Muscle layer of duodenum (tissue), 2 donors: Measurements from ENCODE around the gene NAPG.
A peak's percentile ranks its signal among the peaks of the same experiment; 100 is the strongest.
"Not testable (repeated sequence)": the region's sequence is repeated elsewhere in the genome, so short reads cannot be mapped to it uniquely, and the experiment has no call there.

Experiments
- H3K27ac ChIP-seq: one replicate; pipeline ENCODE4 v1.7.0; 2013; ENCODE audit warnings: mild to moderate bottlenecking, low read length
- H3K27me3 ChIP-seq: one replicate; pipeline ENCODE4 v1.7.0; 2013; ENCODE audit warnings: low read depth, mild to moderate bottlenecking, control low read depth, low read length
- H3K36me3 ChIP-seq, 2 donors: one replicate each; pipeline ENCODE4 v1.7.0; 2013; ENCODE audit warnings: low read length in 2 of 2, control low read depth in 1 of 2, mild to moderate bottlenecking in 1 of 2; ENCODE audit not compliant: insufficient read depth in 2 of 2, control insufficient read depth in 1 of 2
- H3K4me1 ChIP-seq, 2 donors: one replicate each; pipeline ENCODE4 v1.7.0; 2013; ENCODE audit warnings: low read length in 2 of 2, mild to moderate bottlenecking in 2 of 2, control low read depth in 1 of 2, moderate library complexity in 1 of 2; ENCODE audit not compliant: insufficient read depth in 2 of 2, control insufficient read depth in 1 of 2
- H3K4me3 ChIP-seq, 2 donors: one replicate each; pipeline ENCODE4 v1.7.0; 2013; ENCODE audit warnings: low read length in 2 of 2, low read depth in 1 of 2, mild to moderate bottlenecking in 1 of 2
- H3K9me3 ChIP-seq, 2 donors: one replicate each; pipeline ENCODE4 v1.7.0; 2013; ENCODE audit warnings: low read length in 2 of 2, control low read depth in 1 of 2, mild to moderate bottlenecking in 1 of 2; ENCODE audit not compliant: control insufficient read depth in 1 of 2
- donor health status: healthy.

NAPG gene

GRCh38 chr18:10556251-10556650 is 30.4 kb downstream of the NAPG start:
- not testable (repeated sequence) for H3K27me3 ChIP-seq, H3K4me1 ChIP-seq, H3K27ac ChIP-seq, H3K4me3 ChIP-seq, H3K9me3 ChIP-seq
- peaks cover 49 to 57% of the 10 kb centered on the region in 2 donors for H3K36me3 ChIP-seq

DNA sequence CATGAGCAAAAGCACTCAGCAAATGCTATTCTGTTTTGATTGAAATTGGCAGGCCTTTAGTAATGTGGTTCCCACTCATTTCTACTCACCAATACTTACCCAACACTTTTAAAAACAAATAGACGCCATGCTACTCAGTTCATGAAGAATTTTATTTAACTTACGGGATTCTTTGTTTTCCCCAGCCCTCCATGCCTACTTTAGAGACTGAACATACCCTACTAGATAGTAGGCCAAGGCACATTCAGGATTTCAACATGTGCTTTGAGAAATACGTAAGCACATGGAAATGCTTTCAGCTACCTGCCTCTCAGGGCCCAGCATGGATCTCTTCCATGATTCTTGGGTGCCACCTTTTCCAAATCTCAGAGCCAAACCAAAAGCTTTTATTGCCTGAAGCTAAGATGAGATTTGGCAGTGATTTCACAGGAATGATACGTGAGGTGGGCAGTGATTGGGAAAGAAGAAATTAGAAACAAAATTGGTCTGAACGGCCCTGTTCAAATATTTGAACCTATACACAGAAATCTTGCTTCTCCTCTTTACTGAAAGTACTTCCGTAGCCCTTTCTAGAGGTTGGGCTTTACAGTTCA is 31.4 kb downstream of the NAPG start:
- no peaks in the 10 kb centered on the region for H3K9me3 ChIP-seq
- peaks cover 40 to 47% of the 10 kb centered on the region in 2 donors for H3K36me3 ChIP-seq

GRCh38 chr18:10558243-10558966 is 32.6 kb downstream of the NAPG start:
- Histone ChIP-seq H3K27me3 (no peaks in the 10 kb centered on the region), H3K9me3 (no peaks in the 10 kb centered on the region), H3K4me1 (peaks cover 0 to 4% of the 10 kb centered on the region in 2 donors), H3K4me3 (no peak overlapping the region), H3K36me3 (peaks cover 29 to 36% of the 10 kb centered on the region in 2 donors), H3K27ac (no peak overlapping the region)

More for the DNA sequence above, 31.4 kb downstream of the NAPG start:
- H3K27me3 ChIP-seq: no peaks in the 10 kb centered on the region
- H3K4me1 ChIP-seq: peaks cover 0 to 4% of the 10 kb centered on the region in 2 donors
- H3K27ac ChIP-seq: no peak overlapping the region
- no peak overlapping the region for H3K4me3 ChIP-seq

- Histone ChIP-seq H3K27ac (no peak overlapping the region), H3K9me3 (no peaks in the 10 kb centered on the region), H3K4me3 (no peak overlapping the region), H3K27me3 (no peaks in the 10 kb centered on the region), H3K4me1 (peaks cover 0 to 4% of the 10 kb centered on the region in 2 donors), H3K36me3 (peaks cover 24 to 31% of the 10 kb centered on the region in 2 donors)
These were observed 33.1 kb downstream of the NAPG start for GRCh38 chr18:10558967-10559298.

- Histone ChIP-seq H3K4me1 (peaks cover 0 to 4% of the 10 kb centered on the region in 2 donors), H3K4me3 (peak overlapping the region; percentile 27 to 47), H3K27me3 (no peaks in the 10 kb centered on the region), H3K36me3 (peaks cover 16 to 22% of the 10 kb centered on the region in 2 donors), H3K27ac (no peak overlapping the region), H3K9me3 (no peaks in the 10 kb centered on the region)
These were observed 34.0 kb downstream of the NAPG start for GRCh38 chr18:10559553-10560451.

DNA sequence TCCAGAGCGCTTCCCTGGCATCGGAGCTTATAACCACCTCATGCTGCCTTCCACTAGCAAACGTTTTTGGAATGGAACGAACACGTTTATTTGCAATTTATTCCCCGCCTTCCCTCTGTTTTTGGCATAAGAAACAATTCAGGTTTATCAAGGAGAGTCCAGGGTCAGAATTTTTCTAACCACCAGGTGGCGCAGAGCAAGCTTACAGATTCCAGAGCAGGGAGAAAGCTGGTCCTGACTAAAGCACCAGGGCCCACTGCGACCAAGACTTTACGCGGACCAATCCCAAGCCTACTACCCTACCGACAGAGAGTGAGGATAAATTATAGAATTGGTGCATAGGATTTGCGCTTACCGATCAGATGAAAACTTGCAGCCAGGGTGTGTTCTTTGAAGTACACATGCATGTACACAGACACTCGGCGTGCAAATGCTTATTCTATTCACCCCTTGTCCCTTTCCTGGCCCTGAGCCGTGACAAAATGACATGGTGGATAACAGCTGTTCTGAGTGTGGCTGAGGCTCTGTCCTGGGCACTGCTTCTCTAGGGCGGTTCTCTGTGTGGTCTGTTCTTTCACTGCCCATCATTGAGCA is 34.7 kb downstream of the NAPG start:
- H3K27ac ChIP-seq: no peak overlapping the region
- H3K36me3 ChIP-seq: peaks cover 9 to 15% of the 10 kb centered on the region in 2 donors
- H3K27me3 ChIP-seq: no peaks in the 10 kb centered on the region
- H3K4me3 ChIP-seq: peak overlapping the region; percentile 27 to 47
- peaks cover 0 to 4% of the 10 kb centered on the region in 2 donors for H3K4me1 ChIP-seq
- H3K9me3 ChIP-seq: no peaks in the 10 kb centered on the region

- Histone ChIP-seq H3K4me3 (no peak overlapping the region), H3K9me3 (no peaks in the 10 kb centered on the region), H3K36me3 (no peaks in the 10 kb centered on the region), H3K4me1 (peaks cover 0 to 4% of the 10 kb centered on the region in 2 donors), H3K27me3 (no peaks in the 10 kb centered on the region), H3K27ac (no peak overlapping the region)
These were observed 36.9 kb downstream of the NAPG start for GRCh38 chr18:10562773-10563160.

DNA sequence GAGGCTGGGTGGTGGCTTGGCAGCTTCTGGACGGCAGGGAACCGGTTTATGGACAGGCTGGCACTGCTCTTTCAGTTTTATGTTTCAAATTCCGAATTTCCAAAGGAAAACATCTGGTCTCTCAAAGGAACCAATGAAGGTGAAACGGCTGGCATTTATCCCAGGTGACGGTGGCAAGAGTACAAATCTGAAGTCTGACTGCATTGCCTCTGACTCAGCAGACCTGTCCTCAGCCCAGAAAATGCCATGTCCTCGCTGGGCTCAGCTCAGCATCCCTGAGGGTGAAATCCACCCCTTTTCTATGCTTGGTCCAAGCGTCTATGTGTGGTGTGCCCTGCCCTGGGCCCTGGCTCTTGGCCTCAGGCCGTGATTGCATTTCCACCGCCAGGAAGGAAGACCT is 38.1 kb downstream of the NAPG start:
- Histone ChIP-seq H3K9me3 (no peaks in the 10 kb centered on the region), H3K4me1 (peaks cover 0 to 4% of the 10 kb centered on the region in 2 donors), H3K4me3 (no peak overlapping the region), H3K27ac (no peak overlapping the region), H3K36me3 (no peaks in the 10 kb centered on the region), H3K27me3 (no peaks in the 10 kb centered on the region)

DNA sequence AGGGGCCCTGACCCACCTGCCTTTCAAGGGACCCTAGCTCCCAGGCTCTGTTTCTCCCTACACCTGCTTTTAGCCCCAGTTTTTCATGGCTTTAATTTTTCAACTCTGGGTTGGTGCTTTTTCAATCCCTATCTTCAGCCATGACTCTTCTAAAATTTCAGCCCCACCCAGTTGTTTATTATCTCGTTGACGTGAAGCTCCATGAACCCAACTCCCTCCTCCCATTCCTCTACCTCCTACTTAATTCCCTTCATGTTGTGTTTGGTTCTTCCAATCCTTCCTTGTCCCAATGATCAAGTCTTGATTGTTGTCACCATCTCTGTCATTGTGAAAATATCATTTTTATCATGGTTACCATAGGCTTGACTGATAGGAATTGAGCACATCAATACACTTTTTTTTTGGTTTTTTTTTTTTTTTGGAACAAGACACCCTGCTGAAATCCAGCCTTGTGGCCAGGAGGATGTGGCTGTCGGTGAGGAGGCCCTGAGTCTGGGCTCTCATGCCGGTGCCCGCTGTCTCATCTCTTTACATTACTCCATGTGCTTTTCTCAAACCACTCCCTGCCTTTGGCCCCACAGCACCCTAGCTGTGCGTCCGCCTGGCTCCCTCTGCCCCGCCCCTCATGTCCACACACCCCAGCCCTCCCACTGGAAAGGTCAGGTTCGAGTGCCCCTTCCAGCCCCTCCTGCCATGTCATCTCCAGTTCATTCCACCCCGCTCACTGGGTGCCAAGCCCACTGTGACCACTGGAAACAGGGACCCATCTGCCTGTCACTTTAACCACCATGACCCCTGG is 39.3 kb downstream of the NAPG start:
- peaks cover 0 to 1% of the 10 kb centered on the region in 2 donors for H3K4me1 ChIP-seq
- no peak overlapping the region for H3K4me3 ChIP-seq
- no peaks in the 10 kb centered on the region for H3K36me3 ChIP-seq
- no peaks in the 10 kb centered on the region for H3K27me3 ChIP-seq
- no peaks in the 10 kb centered on the region for H3K9me3 ChIP-seq
- H3K27ac ChIP-seq: no peak overlapping the region

DNA sequence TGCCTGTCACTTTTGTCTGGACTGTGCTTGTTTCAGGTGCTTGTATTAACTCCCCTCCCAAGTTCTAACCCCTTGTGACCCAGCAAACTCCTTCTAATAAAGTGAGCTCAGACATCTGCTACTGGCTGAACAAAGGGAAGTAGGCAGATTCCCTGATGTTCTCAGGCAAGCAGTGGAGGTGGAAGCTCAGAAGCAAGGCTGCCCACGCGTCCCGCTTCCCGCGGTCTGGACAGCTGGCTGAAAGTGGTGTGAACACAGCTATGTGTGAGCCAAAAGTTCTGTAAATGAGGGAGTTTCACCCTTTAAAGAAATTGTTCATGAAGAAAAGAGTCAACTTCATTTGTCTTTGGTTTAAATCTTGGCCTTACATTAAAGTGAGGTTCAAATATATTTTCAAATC is 40.0 kb downstream of the NAPG start:
- no peak overlapping the region for H3K4me3 ChIP-seq
- H3K9me3 ChIP-seq: no peaks in the 10 kb centered on the region
- no peaks in the 10 kb centered on the region for H3K36me3 ChIP-seq
- H3K4me1 ChIP-seq: no peaks in the 10 kb centered on the region
- H3K27ac ChIP-seq: no peak overlapping the region
- H3K27me3 ChIP-seq: no peaks in the 10 kb centered on the region
